ENCODE data around the gene LIAS. TPM values are rescaled to one million over a fixed set of nuclear protein-coding genes. Genes with fewer than 3 reads are reported as not detected.

Gene LIAS
- total and polyA plus RNA-seq, 2 of the 13 experiments (the other 11 are each of a cell fraction or from before 2014, with no cell fraction given): 16.0 to 16.6 TPM

DNA sequence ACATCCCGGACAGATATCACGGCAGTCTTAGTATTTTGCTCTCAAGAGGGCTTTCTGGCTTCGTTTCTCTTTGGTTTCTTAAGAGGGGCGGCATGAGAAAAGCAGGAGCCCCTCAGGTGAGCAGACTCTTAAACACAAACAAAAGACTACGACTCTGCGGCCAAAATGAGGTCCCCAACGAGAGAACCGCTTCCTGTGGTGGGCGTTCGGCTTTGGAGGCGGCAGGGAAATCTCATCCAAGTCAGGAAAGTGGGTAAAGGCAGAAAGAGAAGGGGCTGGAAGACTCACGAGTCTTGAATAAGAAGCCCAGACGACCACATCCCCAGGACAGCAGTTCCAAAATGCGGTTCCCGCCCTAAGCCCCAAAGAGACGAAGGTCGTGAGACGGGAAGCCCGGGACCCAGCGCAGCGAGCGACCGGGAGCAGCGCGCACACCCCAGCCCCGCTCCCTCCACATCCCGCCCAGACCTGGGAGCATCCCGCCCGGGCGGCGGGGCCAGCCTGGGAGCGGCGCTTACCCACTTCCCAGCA is 68.0 kb downstream of the LIAS start:
- intact Hi-C loops (cut with micrococcal nuclease; ENCODE audit: unreplicated experiment): loop anchor here (1.0 to 2.0 kb wide), 3 partner anchors 12 to 170 kb away; partner anchors contain the start of gene SMIM14
- H3K9ac ChIP-seq (ENCODE audit: insufficient read depth, low read depth, low read length): peak overlapping the region; percentile 99
- ChIA-PET POLR2A (interaction anchor here (0.6 to 1.7 kb wide), 58 partner anchors 8 to 708 kb away, joined by 3 to 75 read pairs (median 6); partner anchors contain the start of genes KLB, LIAS, N4BP2 and RPL9), CTCF (ENCODE audit: low intra/inter-chr PET ratio, low total read pairs) (no interaction called here)
- in situ Hi-C loops (cut with HindIII; ENCODE audit: extremely low pct_ligation_motif_present, low pct_unique_long_range_greater_than_20kb): loop anchor here (5.0 kb wide), 1 partner anchor 110 kb away; the partner anchor contains the start of gene SMIM14
- DNase-seq (ENCODE audit: low spot score) (no peak), FAIRE-seq (no peak), ATAC-seq (no peak)
- peaks cover 37% of the 10 kb centered on the region for H4K20me1 ChIP-seq (ENCODE audit: insufficient read depth, low read length)
- peak overlapping the region; percentile 94 for H3K27ac ChIP-seq (ENCODE audit: extremely low read length, insufficient read depth, low read length)
- peaks cover 2 to 7% of the 10 kb centered on the region in 2 experiments; a peak in 2 of 5 replicates for H3K36me3 ChIP-seq (replicated peaks in 1 of 2; ENCODE audit: control insufficient read depth in 1 of 2, insufficient read depth in 2 of 2, low read length in 2 of 2)
- H2AFZ ChIP-seq (ENCODE audit: low read length): no peak overlapping the region
- whole genome bisulfite sequencing (ENCODE audit: low lambda C conversion rate): under 1% methylated on average over 14 of the region's 33 CpGs
- peak overlapping the region; percentile 62 for H3K4me2 ChIP-seq (ENCODE audit: low read depth, low read length)
- peaks cover 30% of the 10 kb centered on the region for H3K4me1 ChIP-seq (ENCODE audit: insufficient read depth, low read length)
- H3K79me2 ChIP-seq (ENCODE audit: insufficient read depth, low read length): peaks cover 76% of the 10 kb centered on the region
- TSS peak; percentile 77 for BruUV-seq (replicated peaks)
- peaks cover 17% of the 10 kb centered on the region for H3K9me3 ChIP-seq (ENCODE audit: low read length)
- H3K27me3 ChIP-seq (ENCODE audit: control insufficient read depth in 1 of 2, insufficient read depth in 2 of 2, low read length in 2 of 2): peaks cover 0 to 4% of the 10 kb centered on the region in 2 experiments; a peak in 1 of 5 replicates
- H3K4me3 ChIP-seq (replicated peaks in 1 of 3; ENCODE audit: insufficient read depth in 1 of 3, low read depth in 2 of 3, low read length in 3 of 3): peak overlapping the region; percentile 95 to 96 (median 96)
- TF ChIP-seq ZNF333 (CRISPR knock-in tag; IDR thresholded peaks at IDR 0.05; ENCODE audit: borderline replicate concordance): 0 out of 2 replicates have a peak, but pooled peaks have one; percentile 17
- TF ChIP-seq, protein P1, sequence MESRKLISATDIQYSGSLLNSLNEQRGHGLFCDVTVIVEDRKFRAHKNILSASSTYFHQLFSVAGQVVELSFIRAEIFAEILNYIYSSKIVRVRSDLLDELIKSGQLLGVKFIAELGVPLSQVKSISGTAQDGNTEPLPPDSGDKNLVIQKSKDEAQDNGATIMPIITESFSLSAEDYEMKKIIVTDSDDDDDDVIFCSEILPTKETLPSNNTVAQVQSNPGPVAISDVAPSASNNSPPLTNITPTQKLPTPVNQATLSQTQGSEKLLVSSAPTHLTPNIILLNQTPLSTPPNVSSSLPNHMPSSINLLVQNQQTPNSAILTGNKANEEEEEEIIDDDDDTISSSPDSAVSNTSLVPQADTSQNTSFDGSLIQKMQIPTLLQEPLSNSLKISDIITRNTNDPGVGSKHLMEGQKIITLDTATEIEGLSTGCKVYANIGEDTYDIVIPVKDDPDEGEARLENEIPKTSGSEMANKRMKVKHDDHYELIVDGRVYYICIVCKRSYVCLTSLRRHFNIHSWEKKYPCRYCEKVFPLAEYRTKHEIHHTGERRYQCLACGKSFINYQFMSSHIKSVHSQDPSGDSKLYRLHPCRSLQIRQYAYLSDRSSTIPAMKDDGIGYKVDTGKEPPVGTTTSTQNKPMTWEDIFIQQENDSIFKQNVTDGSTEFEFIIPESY (CRISPR knock-in tag; IDR thresholded peaks at IDR 0.05): no peak
- TF ChIP-seq ZSCAN25 (CRISPR knock-in tag; IDR thresholded peaks at IDR 0.05): peak; percentile 6; the same call in 1 of the 2 replicates
- TF ChIP-seq, protein P2, sequence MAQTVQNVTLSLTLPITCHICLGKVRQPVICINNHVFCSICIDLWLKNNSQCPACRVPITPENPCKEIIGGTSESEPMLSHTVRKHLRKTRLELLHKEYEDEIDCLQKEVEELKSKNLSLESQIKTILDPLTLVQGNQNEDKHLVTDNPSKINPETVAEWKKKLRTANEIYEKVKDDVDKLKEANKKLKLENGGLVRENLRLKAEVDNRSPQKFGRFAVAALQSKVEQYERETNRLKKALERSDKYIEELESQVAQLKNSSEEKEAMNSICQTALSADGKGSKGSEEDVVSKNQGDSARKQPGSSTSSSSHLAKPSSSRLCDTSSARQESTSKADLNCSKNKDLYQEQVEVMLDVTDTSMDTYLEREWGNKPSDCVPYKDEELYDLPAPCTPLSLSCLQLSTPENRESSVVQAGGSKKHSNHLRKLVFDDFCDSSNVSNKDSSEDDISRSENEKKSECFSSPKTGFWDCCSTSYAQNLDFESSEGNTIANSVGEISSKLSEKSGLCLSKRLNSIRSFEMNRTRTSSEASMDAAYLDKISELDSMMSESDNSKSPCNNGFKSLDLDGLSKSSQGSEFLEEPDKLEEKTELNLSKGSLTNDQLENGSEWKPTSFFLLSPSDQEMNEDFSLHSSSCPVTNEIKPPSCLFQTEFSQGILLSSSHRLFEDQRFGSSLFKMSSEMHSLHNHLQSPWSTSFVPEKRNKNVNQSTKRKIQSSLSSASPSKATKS (CRISPR knock-in tag; IDR thresholded peaks at IDR 0.05): 0 out of 2 replicates have a peak, but pooled peaks have one; percentile 27
- TF ChIP-seq, protein P3, sequence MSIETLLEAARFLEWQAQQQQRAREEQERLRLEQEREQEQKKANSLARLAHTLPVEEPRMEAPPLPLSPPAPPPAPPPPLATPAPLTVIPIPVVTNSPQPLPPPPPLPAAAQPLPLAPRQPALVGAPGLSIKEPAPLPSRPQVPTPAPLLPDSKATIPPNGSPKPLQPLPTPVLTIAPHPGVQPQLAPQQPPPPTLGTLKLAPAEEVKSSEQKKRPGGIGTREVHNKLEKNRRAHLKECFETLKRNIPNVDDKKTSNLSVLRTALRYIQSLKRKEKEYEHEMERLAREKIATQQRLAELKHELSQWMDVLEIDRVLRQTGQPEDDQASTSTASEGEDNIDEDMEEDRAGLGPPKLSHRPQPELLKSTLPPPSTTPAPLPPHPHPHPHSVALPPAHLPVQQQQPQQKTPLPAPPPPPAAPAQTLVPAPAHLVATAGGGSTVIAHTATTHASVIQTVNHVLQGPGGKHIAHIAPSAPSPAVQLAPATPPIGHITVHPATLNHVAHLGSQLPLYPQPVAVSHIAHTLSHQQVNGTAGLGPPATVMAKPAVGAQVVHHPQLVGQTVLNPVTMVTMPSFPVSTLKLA (IDR thresholded peaks at IDR 0.05): no peak
- 0 out of 2 replicates have a peak, but pooled peaks have one; percentile 59 for TF ChIP-seq ZNF75D (CRISPR knock-in tag; IDR thresholded peaks at IDR 0.05; ENCODE audit: borderline replicate concordance)
- peak; percentile 72 for TF ChIP-seq BRD4 (CRISPR knock-in tag; IDR thresholded peaks at IDR 0.05)
- TF ChIP-seq, protein P4, sequence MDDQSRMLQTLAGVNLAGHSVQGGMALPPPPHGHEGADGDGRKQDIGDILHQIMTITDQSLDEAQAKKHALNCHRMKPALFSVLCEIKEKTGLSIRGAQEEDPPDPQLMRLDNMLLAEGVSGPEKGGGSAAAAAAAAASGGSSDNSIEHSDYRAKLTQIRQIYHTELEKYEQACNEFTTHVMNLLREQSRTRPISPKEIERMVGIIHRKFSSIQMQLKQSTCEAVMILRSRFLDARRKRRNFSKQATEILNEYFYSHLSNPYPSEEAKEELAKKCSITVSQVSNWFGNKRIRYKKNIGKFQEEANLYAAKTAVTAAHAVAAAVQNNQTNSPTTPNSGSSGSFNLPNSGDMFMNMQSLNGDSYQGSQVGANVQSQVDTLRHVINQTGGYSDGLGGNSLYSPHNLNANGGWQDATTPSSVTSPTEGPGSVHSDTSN (CRISPR knock-in tag; IDR thresholded peaks at IDR 0.05; ENCODE audit: borderline replicate concordance): 0 out of 2 replicates have a peak, but pooled peaks have one; percentile 21
- TF ChIP-seq BHLHE40 (IDR thresholded peaks at IDR 0.05; ENCODE audit: low read length): no peak
- 0 out of 2 replicates have a peak, but pooled peaks have one; percentile 68 for TF ChIP-seq KLF15 (CRISPR knock-in tag; IDR thresholded peaks at IDR 0.05; ENCODE audit: borderline replicate concordance)
- peak; percentile 99 for TF ChIP-seq AGO2 (optimal IDR thresholded peaks at IDR 0.05; ENCODE audit: low read depth, low read length)
- TF ChIP-seq GLI4 (CRISPR knock-in tag; IDR thresholded peaks at IDR 0.05; ENCODE audit: borderline replicate concordance): peak; percentile 24; the same call in 1 of the 2 replicates
- TF ChIP-seq SRSF4 (IDR thresholded peaks at IDR 0.05; ENCODE audit: low read depth, low read length, poor library complexity, severe bottlenecking): peak; percentile 66
- 0 out of 2 replicates have a peak, but pooled peaks have one; percentile 39 for TF ChIP-seq ZNF317 (CRISPR knock-in tag; IDR thresholded peaks at IDR 0.05)
- TF ChIP-seq SOX13 (IDR thresholded peaks at IDR 0.05): no peak
- TF ChIP-seq SOX13 (CRISPR knock-in tag; conservative IDR thresholded peaks at IDR 0.05 in 1 of 2, IDR thresholded peaks at IDR 0.05 in 1 of 2): 0 out of 4 replicates have a peak, but pooled peaks of 1 of the 2 experiments have one; percentile 55

All from HepG2 (cell line).